ENCODE data around the gene WDR18. TPM values are rescaled to one million over a fixed set of nuclear protein-coding genes. Genes with fewer than 3 reads are reported as not detected.

The WDR18 gene
- total RNA-seq, 1 experiment from 2014 or later: 44.0 TPM

DNA sequence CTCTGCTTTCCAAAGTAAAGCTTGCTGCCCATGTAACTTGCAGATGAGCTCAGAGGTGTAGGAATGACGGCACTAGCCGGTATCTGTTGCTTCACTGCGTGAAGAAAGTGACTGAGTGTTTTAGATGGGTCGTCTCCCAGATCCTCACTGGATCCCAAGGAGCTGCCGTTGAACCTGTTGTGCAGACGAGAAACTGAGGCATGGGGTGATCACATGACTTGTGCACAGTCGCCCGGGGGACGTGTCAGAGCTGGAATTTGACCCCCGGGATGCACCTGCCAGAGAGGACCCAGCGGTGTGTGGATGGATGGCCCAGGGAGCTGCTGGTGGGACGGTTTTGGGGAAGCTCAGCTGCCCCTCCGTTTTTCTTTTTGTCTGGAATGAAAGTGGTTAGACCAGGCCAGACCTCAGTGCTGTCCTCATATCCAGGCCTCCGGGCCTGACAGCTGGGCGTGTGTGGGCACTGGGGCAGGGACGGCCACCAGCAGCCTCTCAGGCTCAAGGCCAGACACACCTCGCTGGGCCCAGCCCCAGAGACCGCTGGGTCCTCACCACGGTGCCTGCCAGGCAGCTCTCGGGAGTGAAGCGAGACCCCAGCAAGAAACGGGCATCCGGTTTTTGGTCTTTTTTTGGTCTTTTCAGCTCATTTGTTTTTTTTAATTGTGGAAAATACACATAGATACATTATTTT lies 45.8 kb upstream of the WDR18 start:
- ChIA-PET POLR2A (interaction anchor here (0.6 kb wide), 2 partner anchors 73 to 834 kb away, joined by 4 to 10 read pairs; no protein-coding TSS in a partner anchor), CTCF (interaction anchor here (0.7 kb wide), 1 partner anchor 328 kb away, joined by 4 read pairs; no protein-coding TSS in a partner anchor)
- intact Hi-C loops (cut with micrococcal nuclease; ENCODE audit: unreplicated experiment) (no loop called here), in situ Hi-C loops (cut with HindIII; ENCODE audit: low pct_unique_long_range_greater_than_20kb, low sequenced_read_pairs) (no loop called here)
- H3K4me3 ChIP-seq (ENCODE audit: low read depth in 2 of 2, low read length in 2 of 2): no peak overlapping the region
- no peak overlapping the region for H3K27ac ChIP-seq (ENCODE audit: low read length)
- no peaks in the 10 kb centered on the region for H3K27me3 ChIP-seq (ENCODE audit: control insufficient read depth, insufficient read depth, low read length)
- H3K36me3 ChIP-seq (ENCODE audit: control insufficient read depth, insufficient read depth, low read length): no peaks in the 10 kb centered on the region
- no TSS peak for BruUV-seq (replicated peaks)
- no peaks in the 10 kb centered on the region for H3K9me3 ChIP-seq (ENCODE audit: control insufficient read depth, insufficient read depth, low read depth, low read length)
- peaks cover 19% of the 10 kb centered on the region for H3K4me1 ChIP-seq (ENCODE audit: control insufficient read depth, insufficient read depth, low read length)
- TF ChIP-seq, protein P1, sequence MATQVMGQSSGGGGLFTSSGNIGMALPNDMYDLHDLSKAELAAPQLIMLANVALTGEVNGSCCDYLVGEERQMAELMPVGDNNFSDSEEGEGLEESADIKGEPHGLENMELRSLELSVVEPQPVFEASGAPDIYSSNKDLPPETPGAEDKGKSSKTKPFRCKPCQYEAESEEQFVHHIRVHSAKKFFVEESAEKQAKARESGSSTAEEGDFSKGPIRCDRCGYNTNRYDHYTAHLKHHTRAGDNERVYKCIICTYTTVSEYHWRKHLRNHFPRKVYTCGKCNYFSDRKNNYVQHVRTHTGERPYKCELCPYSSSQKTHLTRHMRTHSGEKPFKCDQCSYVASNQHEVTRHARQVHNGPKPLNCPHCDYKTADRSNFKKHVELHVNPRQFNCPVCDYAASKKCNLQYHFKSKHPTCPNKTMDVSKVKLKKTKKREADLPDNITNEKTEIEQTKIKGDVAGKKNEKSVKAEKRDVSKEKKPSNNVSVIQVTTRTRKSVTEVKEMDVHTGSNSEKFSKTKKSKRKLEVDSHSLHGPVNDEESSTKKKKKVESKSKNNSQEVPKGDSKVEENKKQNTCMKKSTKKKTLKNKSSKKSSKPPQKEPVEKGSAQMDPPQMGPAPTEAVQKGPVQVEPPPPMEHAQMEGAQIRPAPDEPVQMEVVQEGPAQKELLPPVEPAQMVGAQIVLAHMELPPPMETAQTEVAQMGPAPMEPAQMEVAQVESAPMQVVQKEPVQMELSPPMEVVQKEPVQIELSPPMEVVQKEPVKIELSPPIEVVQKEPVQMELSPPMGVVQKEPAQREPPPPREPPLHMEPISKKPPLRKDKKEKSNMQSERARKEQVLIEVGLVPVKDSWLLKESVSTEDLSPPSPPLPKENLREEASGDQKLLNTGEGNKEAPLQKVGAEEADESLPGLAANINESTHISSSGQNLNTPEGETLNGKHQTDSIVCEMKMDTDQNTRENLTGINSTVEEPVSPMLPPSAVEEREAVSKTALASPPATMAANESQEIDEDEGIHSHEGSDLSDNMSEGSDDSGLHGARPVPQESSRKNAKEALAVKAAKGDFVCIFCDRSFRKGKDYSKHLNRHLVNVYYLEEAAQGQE (IDR thresholded peaks at IDR 0.05; ENCODE audit: insufficient read depth in 1 of 2, low read depth in 2 of 2, low read length in 1 of 2): no peak
- TF ChIP-seq TCF7L2 (IDR thresholded peaks at IDR 0.05; ENCODE audit: low read depth, low read length) (no peak), POLR2AphosphoS5 (IDR thresholded peaks at IDR 0.05; ENCODE audit: low read depth, low read length) (no peak), SIN3A (IDR thresholded peaks at IDR 0.05; ENCODE audit: borderline replicate concordance, insufficient read depth, low read depth, low read length) (no peak)
- TF ChIP-seq, protein P2, sequence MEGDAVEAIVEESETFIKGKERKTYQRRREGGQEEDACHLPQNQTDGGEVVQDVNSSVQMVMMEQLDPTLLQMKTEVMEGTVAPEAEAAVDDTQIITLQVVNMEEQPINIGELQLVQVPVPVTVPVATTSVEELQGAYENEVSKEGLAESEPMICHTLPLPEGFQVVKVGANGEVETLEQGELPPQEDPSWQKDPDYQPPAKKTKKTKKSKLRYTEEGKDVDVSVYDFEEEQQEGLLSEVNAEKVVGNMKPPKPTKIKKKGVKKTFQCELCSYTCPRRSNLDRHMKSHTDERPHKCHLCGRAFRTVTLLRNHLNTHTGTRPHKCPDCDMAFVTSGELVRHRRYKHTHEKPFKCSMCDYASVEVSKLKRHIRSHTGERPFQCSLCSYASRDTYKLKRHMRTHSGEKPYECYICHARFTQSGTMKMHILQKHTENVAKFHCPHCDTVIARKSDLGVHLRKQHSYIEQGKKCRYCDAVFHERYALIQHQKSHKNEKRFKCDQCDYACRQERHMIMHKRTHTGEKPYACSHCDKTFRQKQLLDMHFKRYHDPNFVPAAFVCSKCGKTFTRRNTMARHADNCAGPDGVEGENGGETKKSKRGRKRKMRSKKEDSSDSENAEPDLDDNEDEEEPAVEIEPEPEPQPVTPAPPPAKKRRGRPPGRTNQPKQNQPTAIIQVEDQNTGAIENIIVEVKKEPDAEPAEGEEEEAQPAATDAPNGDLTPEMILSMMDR (IDR thresholded peaks at IDR 0.05): no peak
- ATAC-seq: no peak
- DNase-seq (ENCODE audit: low read depth, low spot score): no peak

DNA sequence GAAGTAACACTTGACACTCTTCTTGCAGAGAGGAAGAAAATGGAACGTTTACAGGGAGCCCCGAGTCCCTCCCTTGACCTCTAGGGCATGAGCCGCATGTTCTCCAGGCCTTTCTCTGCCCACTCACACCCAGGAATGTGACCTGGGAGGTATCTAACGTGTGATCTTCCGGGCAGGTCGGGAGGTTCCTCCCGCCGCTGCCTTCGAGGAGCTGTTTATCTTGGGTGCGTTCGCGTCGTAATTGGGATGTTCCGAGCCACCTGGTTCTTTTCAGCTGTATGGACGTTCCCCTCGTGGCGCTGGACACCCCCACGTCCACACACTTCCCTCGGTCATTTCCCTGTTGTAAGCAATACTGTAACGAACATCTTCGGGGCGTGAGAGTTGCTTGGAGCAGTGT lies 44.7 kb upstream of the WDR18 start:
- ChIA-PET POLR2A (no interaction called here), CTCF (no interaction called here)
- Histone ChIP-seq H3K4me1 (ENCODE audit: control insufficient read depth, insufficient read depth, low read length) (peaks cover 12% of the 10 kb centered on the region), H3K27me3 (ENCODE audit: control insufficient read depth, insufficient read depth, low read length) (no peaks in the 10 kb centered on the region), H3K36me3 (ENCODE audit: control insufficient read depth, insufficient read depth, low read length) (no peaks in the 10 kb centered on the region), H3K4me3 (ENCODE audit: low read depth in 2 of 2, low read length in 2 of 2) (no peak overlapping the region), H3K27ac (ENCODE audit: low read length) (no peak overlapping the region), H3K9me3 (ENCODE audit: control insufficient read depth, insufficient read depth, low read depth, low read length) (no peaks in the 10 kb centered on the region)
- DNase-seq (ENCODE audit: low read depth, low spot score): no peak
- intact Hi-C loops (cut with micrococcal nuclease; ENCODE audit: unreplicated experiment) (no loop called here), in situ Hi-C loops (cut with HindIII; ENCODE audit: low pct_unique_long_range_greater_than_20kb, low sequenced_read_pairs) (no loop called here)
- TF ChIP-seq POLR2AphosphoS5 (IDR thresholded peaks at IDR 0.05; ENCODE audit: low read depth, low read length): no peak
- no peak for TF ChIP-seq TCF7L2 (IDR thresholded peaks at IDR 0.05; ENCODE audit: low read depth, low read length)
- TF ChIP-seq SIN3A (IDR thresholded peaks at IDR 0.05; ENCODE audit: borderline replicate concordance, insufficient read depth, low read depth, low read length): no peak
- TF ChIP-seq, protein P2 (IDR thresholded peaks at IDR 0.05): no peak
- TF ChIP-seq, protein P1 (IDR thresholded peaks at IDR 0.05; ENCODE audit: insufficient read depth in 1 of 2, low read depth in 2 of 2, low read length in 1 of 2): no peak
- no peak for ATAC-seq
- no TSS peak for BruUV-seq (replicated peaks)
